Stimulated activated CD4-positive, alpha-beta T cell treated with anti-CD3 and anti-CD28 coated beads, TNF-alpha, amount 100 ng/mL, for 1 hour (primary cell): ENCODE data around the gene ATL3.
"Not testable (repeated sequence)": the region's sequence is repeated elsewhere in the genome, so short reads cannot be mapped to it uniquely, and the experiment has no call there.

ENCODE experiments used
- DNase-seq, 3 donors: peaks; one replicate each; pipeline ENCODE4 v3.0.0-alpha.2; 2020; ENCODE audit warnings: low read depth in 3 of 3, low spot score in 1 of 3

The ATL3 gene

DNA sequence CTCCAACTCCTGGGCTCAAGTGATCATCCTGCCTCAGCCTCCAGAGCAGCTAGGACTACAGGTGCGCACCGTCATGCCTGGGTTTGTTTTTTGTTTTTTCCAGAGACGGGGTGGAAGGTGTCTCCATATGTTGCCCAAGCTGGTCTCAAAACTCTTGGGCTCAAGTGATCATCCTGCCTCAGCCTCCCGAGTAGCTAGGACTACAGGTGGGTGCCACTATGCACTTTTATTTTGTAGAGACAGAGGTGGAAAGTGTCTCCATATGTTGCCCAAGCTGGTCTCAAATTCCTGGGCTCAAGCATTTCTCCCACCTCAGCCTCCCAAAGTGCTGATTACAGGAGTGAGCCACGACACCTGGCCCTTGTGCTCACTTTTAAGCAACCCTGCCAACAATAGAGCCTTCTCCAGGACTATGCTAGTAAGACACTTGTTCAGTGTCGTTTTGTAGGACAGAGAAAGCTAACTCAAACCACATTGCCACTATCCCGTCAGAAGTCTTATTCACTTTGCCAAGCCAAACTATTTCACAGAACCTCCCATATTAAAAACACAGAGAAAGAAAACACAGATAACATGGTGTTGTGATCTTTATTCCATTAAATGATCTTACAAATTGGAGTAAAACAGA is 47.5 kb downstream of the ATL3 start:
- DNase-seq: no peak

DNA sequence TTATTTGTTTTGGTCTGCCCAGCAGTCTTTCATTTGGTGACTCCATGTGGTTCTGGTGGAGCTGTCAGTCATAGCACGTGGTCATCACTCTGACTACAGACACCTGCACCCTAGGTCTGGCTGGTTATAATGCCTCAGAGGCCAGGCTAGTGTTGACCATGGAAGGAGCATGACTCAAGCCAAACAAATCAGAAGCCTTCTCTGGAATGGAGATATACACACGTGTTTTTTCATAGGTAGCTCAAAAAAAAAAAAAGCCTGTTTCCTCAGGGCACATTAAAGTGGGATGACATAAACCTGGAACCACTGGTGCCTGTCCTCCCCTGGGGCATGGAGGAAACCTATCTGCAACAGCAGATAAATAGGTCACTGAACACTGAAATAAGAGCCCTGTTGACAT is 48.9 kb downstream of the ATL3 start:
- DNase-seq: no peak

- DNase-seq: no peak
These were observed 50.1 kb downstream of the ATL3 start for GRCh38 chr11:63621071-63621470.

- no peak for DNase-seq
These were observed 51.2 kb downstream of the ATL3 start for GRCh38 chr11:63619967-63620366.

- DNase-seq: not testable (repeated sequence)
These were observed 53.5 kb downstream of the ATL3 start for GRCh38 chr11:63617686-63618085.

- DNase-seq: no peak
These were observed 54.2 kb downstream of the ATL3 start for GRCh38 chr11:63616953-63617352.

- no peak for DNase-seq
These were observed 57.0 kb downstream of the ATL3 start, which contains the start of gene PLAAT3 for GRCh38 chr11:63614136-63614671. Gene PLAAT3 (minus strand): TSS chr11:63614433. CDS start chr11:63614014, 419 bp downstream.

DNA sequence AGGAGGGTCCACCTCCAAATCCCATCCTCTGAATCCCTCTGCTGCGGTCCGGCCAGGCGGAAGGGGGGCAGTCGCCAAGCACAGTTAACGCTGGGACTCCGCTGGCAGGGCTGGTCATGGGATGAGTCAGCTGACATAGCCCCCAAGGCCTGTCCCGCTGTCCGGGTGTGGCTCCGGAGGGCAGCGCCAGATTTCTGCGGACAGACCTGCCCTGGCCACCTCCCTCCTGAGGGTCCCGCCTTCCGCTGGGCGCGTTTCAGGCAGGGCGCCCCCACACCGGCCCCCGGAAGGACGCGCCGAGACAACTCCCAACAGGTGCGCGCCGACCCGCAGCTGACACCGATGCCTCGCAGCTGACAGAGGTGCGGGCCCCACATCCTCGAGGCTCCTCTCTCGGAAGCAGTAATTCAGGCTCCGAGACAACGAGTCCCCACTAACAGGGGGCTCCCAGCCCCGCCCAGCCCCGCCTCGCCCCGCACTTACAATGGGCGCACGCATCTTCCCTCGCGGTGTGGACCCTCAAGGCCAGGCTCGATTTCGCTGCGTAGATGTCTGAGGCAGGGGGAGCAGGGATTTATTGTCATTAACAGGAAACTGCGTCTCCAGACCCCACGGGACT is 57.5 kb downstream of the ATL3 start:
- DNase-seq: no peak

DNA sequence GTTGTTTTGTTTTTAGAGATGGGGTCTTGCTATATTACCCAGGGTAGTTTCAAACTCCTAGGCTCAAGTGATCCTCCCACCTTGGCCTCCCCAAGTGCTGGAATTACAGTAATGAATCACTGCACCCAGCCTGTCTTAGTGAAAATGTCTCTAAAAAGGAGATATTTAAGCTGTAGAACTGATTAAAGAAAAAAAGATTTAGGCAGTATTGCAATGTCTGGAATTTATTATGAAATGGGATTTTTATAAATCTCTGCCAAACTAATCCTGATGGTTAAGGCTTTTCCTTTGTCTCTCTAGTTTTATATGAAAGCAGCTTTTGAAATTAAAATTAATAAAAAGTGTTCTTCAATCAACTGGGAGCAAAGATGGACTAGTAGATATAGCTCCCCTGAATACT is 59.0 kb downstream of the ATL3 start:
- DNase-seq: no peak

DNA sequence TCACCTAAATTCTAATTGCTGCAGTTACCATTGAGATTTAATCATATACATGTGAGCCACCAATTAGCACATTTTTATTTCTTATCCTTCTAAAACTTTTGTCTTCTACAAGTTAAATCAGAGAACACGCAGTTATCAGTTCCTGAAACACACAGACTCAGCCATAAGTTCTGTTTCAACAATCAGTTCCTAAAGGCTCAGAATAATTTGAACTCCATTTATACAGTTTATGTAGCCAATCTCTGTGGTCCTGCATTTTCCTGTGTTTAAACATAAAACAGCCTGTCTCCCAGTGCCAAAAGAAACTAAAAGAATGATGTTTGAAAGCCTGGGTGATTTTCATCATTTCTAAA is 59.8 kb downstream of the ATL3 start:
- DNase-seq: no peak

- no peak for DNase-seq
These were observed 60.4 kb downstream of the ATL3 start for GRCh38 chr11:63610604-63611394.

GRCh38 chr11:63609971-63610580 is 61.1 kb downstream of the ATL3 start:
- DNase-seq: no peak

DNA sequence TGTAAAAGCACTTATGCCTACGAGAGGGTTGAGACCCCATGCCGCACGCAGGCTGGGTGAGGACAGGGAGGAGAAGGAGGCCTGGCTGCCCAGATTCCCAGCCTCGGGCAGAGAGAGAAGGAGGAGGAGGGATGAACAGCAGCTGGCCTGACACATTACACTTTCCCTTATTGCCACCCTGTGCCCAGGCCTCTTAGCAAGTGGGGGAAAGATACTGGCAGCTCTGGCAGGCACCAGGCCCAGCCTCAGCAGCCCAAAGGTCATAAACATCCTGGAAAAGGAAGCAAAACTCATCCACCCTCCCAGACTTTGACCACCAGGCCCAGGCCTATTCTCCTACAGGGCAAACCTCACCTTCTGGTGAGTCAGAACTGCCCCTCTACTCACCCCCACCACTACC is 61.6 kb downstream of the ATL3 start:
- DNase-seq: no peak

DNA sequence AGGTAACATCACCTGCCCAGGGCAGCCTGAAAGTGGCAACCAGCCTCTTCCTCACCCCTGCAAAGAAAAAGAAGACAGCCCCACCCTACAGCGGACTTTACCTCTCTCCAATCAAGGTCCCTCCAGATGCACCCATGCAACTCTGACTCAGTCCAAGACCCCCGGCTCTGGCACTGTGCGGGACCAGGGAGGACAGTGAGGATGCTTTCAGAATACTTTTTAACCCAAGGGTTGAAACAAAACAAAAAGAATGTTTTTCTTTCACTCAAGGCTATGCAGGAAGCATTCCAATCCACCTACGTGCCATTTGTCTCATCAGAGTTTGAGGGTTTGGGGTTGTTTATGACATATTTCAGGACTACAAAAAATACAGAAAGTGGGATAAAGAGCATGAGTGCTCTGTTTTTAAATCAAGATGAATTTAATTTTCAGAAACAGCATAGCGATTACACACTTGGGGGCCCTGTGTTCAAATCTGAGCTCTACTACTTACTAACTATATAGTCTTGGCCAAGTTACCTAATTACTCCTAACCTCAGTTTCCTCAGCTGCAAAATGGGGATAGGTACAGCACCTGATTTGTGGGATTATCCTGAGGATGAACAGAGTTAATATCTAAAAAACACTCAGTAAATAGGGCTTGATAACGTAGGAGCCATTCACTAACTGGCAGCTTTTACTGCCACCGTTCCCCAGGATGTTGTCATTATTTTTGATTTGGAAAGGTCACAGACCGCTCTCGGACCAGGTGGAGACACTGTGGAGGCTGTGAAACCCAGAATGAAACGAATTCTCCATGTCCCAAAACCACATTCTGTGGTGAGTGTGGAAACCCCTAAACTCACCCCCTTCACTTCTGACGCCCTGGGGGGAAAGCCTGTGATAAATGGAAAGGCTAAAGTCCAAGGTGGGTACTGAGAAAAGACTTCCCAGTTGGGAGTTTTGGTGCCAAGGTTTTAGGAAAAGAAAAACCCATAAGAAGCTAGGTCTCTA is 62.5 kb downstream of the ATL3 start:
- DNase-seq: no peak

- DNase-seq: no peak
These were observed 68.0 kb downstream of the ATL3 start for GRCh38 chr11:63603180-63603518.

DNA sequence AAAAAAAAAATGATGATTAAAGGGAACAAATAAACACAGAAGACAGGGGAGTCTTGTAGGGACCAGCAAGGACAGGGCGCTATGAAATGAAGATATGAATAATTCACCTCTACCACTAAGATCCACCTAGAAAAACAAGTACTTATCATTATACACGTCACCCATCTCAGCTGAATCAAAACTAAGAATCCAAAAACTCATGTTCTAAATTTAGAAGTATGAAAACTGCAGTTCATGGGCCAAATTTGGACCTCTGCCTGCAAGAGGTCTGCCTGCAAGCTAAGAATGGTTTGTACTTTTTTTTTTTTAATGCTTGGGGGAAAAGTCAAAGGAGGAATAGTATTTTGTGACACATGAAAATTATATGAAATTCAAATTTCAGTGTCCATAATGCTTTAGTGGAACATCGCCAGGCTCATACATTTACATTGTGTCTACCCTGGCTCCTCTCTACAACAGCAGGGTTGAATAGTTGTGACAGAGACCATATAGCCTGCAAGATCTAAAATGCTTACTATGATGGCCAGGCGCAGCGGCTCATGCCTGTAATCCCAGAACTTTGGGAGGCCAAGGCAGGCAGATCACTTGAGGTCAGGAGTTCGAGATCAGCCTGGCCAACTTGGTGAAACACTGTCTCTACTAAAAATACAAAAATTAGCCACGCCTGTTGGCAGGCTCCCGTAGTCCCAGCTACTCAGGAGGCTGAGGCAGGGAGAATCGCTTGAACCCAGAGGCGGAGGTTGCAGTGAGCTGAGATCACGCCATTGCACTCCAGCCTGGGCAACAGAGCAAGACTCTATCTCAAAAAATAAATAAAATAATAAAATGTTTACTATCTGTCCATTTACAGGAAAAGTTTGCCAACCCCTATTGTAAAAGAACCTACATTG is 68.6 kb downstream of the ATL3 start:
- DNase-seq: not testable (repeated sequence)

- DNase-seq: no peak
These were observed 71.7 kb downstream of the ATL3 start for GRCh38 chr11:63599211-63600122.

- DNase-seq: no peak
These were observed 72.6 kb downstream of the ATL3 start for GRCh38 chr11:63598556-63598955.

DNA sequence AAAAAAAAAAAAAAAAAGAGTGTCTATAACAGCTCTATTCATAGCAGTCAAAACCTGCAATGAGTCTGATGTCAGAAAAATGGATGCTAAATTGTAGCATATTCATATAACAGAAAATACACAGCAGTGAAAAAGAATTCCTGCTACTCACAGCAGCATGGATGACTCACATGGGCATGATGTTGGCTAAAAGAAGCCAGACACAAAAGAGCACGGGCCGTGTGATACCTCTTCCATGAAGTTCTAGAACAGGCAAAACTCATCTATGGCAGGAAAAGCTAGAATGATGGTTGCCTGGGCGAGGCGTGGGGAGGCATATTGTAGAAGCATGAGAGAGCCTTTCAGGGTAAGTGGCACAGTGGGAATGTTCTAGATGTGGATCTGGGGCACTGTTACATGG is 75.9 kb downstream of the ATL3 start:
- no peak for DNase-seq
